DND-41 (cell line): Measurements from ENCODE around the gene ST6GALNAC3.

ENCODE experiments used
- EZH2 ChIP-seq: IDR thresholded peaks from 3 replicates; pipeline ENCODE4 v1.6.1; 2012; ENCODE audit warnings: borderline replicate concordance, low read depth, mild to moderate bottlenecking, moderate library complexity, low read length, inconsistent platforms; ENCODE audit not compliant: severe bottlenecking
- TF ChIP-seq, protein P1 (sequence below): IDR thresholded peaks from 2 replicates; pipeline ENCODE4 v1.5.1; 2012; ENCODE audit warnings: borderline replicate concordance, low read length, moderate library complexity, mild to moderate bottlenecking; ENCODE audit not compliant: poor library complexity, severe bottlenecking; ENCODE audit errors: extremely low read depth

DNA sequence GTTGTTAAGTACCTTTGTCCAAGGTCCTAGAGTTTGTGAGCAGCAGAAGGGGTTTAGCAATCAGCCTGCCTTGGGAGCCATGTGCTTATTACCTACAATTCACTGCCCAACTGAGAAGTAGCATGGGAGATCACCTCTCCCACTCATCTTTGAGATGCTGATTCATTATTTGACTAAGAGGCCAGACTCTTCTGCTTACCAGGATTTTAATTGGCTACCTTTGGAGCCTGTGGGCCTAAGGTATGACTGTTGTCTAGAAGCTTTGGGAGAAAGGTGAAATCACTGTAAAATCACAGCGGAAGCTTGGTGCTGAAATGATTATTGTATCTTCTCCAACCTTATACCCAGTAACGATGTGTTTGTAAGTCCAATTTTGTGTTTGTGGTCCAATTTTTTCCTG lies 213.4 kb downstream of the ST6GALNAC3 start:
- no peak for TF ChIP-seq EZH2
- TF ChIP-seq, protein P1, sequence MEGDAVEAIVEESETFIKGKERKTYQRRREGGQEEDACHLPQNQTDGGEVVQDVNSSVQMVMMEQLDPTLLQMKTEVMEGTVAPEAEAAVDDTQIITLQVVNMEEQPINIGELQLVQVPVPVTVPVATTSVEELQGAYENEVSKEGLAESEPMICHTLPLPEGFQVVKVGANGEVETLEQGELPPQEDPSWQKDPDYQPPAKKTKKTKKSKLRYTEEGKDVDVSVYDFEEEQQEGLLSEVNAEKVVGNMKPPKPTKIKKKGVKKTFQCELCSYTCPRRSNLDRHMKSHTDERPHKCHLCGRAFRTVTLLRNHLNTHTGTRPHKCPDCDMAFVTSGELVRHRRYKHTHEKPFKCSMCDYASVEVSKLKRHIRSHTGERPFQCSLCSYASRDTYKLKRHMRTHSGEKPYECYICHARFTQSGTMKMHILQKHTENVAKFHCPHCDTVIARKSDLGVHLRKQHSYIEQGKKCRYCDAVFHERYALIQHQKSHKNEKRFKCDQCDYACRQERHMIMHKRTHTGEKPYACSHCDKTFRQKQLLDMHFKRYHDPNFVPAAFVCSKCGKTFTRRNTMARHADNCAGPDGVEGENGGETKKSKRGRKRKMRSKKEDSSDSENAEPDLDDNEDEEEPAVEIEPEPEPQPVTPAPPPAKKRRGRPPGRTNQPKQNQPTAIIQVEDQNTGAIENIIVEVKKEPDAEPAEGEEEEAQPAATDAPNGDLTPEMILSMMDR = no peak
